Stimulated activated CD4-positive, alpha-beta T cell treated with anti-CD3 and anti-CD28 coated beads, Interleukin-1b, Interleukin-23, amount 100 ng/mL, for 24 hours (primary cell): Measurements from ENCODE around the gene ARIH1.
A peak's percentile ranks its signal among the peaks of the same experiment; 100 is the strongest.
"Not testable (repeated sequence)": the region's sequence is repeated elsewhere in the genome, so short reads cannot be mapped to it uniquely, and the experiment has no call there.

Source experiments
- DNase-seq, 4 experiments: peaks; one replicate each; pipeline ENCODE4 v3.0.0-alpha.2; 2020; ENCODE audit warnings: low read depth in 4 of 4, low spot score in 1 of 4

Gene ARIH1, protein sequence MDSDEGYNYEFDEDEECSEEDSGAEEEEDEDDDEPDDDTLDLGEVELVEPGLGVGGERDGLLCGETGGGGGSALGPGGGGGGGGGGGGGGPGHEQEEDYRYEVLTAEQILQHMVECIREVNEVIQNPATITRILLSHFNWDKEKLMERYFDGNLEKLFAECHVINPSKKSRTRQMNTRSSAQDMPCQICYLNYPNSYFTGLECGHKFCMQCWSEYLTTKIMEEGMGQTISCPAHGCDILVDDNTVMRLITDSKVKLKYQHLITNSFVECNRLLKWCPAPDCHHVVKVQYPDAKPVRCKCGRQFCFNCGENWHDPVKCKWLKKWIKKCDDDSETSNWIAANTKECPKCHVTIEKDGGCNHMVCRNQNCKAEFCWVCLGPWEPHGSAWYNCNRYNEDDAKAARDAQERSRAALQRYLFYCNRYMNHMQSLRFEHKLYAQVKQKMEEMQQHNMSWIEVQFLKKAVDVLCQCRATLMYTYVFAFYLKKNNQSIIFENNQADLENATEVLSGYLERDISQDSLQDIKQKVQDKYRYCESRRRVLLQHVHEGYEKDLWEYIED

DNA sequence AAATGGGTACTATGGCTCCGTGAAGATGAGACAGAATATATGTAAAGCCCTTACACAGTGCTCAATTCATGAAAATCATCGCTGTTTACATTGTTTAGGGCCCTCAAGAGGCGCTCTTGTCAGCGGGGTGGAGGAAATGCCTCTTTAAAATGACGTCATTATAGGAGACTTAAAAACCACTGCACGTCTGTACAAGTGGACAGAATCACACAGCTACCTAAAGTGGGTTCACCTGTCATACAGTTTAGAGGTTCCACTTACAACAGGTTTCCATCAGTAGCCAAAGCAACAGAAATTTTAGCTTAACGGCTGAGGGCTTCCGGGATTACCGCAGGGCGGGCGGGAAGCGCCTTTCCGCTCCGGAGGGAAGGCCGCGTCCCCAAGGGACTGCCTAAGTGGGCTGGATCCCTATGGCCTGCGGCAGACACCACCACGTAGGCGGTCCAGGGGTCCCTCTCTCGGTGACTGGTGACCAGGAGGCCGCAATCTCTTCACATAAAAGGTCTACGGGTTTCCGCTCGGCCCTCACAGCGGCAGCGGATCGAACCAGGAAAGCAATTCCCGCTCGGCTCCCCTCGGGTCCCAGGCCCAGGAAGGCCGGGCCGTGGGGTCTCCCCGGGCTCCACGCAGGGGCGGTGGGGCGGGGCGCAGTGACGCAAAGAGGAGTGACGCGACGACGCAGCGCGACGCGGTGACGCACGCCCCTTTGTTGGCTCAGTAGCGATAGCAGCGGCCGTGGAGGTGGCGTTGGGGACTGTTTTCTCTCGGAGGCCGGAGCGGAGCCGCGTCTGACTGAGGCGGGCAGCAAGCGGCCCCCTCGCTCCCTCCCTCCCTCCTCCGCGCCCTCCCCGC is at the start of gene ARIH1:
Gene ARIH1, plus strand, starts transcription at position 717 of the 852 bp plus-strand sequence. CDS start 310 bp downstream, outside the sequence.
- DNase-seq: peak; percentile 85 to 93 (median 90)

- no peak for DNase-seq
These were observed 47.4 kb upstream of the ARIH1 start for GRCh38 chr15:72426753-72427152.

DNA sequence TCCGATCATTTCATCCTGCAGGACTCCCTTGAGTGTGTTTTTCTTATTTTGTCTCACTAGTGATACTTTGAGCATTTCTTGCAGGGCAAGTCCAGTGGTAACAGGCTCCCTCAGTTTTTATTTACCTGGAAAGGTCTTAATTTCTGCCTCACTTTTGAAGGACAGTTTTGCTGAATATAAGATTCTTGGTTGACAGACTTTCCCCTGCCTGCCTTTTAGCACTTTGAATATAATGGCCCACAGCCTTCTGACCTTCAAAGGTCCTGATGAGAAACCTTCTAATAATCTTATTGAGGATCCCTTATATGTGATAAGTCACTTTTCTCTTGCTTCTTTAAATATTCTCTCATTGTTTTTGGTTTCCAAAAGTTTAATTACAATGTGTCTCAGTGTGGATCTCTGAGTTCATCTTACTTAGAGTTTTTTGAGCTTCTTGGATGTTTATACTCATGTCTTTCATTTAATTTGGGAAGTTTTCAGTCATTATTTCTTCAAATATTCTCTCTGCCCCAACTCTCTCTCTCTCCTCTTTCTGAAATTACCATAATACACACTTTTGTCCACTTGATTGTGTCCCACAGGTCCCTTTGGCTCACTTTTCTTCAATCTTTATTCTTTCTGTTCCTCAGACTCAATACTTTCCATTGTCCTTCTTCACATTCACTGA is 36.3 kb upstream of the ARIH1 start:
- no peak for DNase-seq

DNA sequence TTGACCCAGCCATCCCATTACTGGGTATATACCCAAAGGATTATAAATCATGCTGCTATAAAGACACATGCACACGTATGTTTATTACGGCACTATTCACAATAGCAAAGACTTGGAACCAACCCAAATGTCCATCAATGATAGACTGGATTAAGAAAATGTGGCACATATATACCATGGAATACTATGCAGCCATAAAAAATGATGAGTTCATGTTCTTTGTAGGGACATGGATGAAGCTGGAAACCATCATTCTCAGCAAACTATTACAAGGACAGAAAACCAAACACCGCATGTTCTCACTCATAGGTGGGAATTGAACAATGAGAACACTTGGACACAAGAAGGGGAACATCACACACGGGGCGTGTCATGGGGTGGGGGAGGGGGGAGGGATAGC is 31.3 kb upstream of the ARIH1 start:
- not testable (repeated sequence) for DNase-seq

DNA sequence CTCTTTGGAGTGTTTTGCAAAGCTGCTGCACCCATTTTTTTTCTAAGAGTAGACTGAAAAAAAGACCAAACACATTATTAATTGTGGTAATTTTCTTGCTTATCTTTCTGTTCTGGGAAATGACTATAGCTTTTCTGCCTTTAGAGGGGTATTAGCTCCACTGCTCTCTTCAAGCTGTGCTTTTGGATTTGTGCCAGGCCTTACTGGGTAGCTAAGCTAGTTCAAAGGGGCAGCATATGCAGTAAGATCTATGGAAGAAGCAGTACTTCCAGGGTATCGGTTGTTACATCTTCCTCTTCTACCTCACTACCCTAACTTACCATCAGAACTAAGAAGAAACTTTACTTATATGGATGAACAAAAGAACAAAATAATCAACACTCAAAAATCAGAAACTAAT is 28.7 kb upstream of the ARIH1 start:
- DNase-seq: no peak

DNA sequence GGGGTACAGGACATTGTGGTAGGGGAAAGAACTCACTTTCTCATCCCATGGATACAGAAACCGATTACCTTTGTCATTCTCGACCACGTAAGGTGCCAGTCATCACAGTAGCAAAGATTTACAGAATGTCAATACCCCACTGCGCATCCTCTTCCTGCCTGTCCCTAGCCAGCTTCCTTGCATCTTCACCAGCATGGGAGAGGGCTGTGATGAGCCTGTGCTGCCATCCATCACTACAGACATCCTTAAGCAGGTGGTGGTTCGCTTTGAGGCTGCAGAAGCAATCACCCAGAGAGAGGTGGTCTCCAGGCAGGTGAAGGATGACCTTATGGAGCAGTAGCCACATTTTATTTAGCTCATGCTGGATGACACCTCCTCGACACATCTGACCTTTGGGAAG is 23.3 kb upstream of the ARIH1 start:
- DNase-seq: no peak

DNA sequence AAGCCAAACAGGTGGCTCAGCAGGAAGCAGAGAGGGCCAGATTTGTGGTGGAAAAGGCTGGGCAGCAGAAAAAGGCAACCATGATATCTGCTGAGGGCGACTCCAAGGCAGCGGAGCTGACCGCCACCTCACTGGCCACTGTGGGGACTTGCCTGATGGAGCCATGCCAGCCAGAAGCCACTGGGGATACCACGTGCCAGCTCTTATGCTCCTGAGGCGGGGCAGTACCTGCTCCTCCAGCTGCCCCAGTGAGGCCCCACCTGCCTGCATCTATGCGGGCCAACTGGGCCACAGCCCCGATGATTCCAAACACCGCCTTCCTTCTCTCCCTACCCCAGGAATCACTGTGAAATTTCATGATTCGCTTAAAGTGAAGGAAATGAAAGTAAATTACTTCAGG is 22.9 kb upstream of the ARIH1 start:
- DNase-seq: no peak

GRCh38 chr15:72456684-72457083 is 17.4 kb upstream of the ARIH1 start:
- DNase-seq: no peak

DNA sequence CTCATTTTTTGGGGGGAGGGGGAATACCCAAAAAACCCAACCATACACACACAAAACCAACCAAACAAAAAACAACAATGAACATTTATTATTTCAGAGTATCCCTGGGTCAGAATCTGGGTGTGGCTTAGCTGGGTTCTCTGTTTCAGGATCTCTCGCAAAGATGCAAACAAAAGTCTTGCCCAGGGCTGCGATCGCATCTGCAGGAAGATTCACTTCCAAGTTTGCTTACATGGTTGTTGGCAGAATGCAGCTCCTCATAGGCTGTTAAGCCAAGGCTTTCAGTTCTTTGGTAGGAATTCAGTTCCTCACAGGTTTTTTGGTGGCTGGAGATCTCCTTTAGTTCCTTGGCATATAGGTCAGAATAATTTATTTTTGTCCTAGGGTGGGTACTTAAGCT is 13.7 kb upstream of the ARIH1 start:
- DNase-seq: no peak

DNA sequence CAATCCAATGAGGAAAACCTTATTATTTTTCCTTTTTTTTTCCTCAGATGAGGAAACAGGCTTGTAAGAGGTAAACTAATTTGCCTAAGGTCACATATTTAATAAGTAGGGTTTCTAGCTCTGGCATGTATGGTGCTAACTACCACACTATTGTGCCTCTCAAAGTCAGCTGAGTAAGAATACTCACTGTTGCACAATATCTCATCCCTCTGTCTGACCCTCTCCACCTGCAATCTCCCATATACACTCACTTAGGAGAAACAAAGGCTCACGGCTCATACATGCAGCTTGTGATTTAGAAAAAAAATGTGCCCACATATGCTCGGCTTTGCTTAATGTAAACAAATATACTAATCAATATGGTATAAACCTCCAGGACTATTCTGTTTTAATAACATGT is 10.4 kb upstream of the ARIH1 start:
- no peak for DNase-seq

DNA sequence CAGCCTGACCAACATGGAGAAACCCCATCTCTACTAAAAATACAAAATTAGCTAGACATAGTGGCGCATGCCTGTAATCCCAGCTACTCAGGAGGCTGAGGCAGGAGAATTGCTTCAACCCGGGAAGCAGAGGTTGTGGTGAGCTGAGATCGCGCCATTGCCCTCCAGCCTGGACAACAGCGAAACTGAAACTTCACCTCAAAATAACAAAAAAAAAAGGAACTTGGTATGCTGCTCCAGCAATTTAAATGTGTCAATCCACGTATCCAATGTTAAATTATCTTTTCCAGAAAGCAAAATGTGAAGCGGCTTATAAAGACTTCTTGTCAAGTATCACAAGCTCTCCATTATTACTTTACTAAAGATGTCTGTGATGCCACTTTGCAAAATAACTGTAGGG is 9.9 kb upstream of the ARIH1 start:
- no peak for DNase-seq

GRCh38 chr15:72468103-72468502 is 6.0 kb upstream of the ARIH1 start:
- DNase-seq: no peak

- no peak for DNase-seq
These were observed 1.0 kb upstream of the ARIH1 start for GRCh38 chr15:72472992-72473610.

- peak in 2 of 4 experiments; percentile 19 to 25 for DNase-seq
These were observed 359 bp downstream of the ARIH1 start for GRCh38 chr15:72474466-72474911.

DNA sequence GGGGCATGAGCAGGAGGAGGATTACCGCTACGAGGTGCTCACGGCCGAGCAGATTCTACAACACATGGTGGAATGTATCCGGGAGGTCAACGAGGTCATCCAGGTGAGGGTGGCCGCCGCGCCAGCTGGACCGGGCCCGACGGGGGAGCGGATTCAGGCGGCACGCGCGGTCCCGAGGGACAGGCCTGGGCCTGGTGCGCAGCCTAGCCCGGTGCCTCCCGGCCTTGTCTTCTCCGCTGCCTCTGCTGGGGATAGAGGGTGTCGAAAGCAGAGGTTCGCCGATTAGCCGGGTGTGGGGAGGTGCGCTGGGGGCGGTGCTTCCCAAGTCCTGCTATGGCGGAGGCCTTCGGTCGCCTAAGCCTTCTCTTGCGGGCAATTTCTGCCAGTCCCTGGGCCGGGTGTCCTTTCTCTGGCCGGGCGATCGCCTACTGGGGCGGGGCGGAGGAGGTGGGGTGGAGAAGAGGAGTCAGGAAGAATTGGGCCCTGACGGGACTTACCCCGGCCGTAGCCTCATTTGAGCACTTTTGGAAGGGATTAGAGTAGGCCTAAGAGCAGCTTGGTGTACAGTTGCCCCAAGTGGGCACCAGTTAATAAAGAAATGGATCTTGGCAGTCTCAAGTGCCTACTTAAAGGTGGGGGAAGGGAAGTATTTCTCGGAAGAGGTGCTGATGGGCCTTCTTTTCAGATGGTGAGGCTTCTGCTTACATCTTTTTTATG is 940 bp downstream of the ARIH1 start:
- peak; percentile 53 to 67 (median 62) for DNase-seq

DNA sequence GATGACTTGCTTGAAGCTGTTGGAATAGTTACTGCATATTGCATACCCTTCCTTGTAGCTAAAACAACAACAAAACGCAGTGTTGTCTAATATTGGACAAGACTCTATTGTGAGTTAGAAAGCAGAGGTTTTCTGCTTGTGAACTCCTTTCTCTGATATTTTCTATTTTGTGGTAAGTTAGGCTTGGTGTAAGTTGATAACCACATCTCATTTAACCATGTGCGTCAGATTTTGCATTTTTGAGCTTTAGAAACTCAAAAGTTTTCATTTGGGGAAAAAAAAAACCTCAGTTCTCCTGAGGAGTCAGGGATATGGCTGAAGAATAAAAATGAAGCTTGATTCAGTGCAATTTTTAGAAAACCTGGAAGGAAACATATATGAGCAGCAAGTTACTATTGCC is 1.5 kb downstream of the ARIH1 start:
- DNase-seq: no peak

DNA sequence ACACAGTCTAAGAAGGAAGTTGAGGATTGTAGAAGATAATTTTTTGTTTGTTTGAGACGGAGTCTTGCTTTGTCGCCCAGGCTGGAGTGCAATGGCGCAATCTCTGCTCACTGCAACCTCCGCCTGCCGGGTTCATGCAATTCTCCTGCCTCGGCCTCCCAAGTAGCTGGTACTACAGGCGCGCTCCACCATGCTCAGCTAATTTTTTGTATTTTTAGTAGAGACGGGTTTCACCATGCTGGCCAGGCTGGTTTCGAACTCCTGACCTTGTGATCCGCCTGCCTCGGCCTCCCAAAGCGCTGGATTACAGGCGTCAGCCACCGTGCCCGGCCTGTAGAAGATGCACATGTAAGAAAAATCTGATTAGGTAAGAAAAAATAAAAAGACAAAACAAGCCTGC is 2.2 kb downstream of the ARIH1 start:
- DNase-seq: not testable (repeated sequence)

DNA sequence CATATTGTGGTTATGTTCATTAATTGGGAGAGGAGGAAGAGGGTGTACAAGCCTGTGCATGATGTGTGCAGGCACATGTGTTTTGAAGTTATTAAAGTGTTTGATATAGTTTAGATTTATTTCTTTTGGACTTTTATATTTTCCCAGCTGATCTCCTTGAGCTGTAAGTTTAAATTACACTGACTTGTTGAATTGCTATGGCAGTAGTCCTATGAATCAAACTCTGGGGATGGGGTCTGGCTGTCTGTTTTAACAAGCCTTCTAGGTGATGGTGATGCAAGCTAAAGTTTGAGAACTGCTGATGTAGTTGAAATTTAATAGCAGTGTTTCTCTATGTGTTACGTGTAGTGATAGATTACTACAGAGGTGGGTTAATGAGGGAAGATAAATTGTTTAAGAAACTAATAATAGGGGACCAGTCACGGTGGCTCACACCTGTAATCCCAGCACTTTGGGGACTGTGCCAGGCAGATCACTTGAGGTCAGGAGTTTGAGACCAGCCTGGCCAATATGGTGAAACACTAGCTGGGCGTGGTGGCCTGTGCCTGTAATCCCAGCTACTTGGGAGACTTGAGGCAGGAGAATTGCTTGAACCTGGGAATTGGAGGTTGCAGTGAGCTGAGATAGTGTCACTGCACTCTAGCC is 7.0 kb downstream of the ARIH1 start:
- no peak for DNase-seq

DNA sequence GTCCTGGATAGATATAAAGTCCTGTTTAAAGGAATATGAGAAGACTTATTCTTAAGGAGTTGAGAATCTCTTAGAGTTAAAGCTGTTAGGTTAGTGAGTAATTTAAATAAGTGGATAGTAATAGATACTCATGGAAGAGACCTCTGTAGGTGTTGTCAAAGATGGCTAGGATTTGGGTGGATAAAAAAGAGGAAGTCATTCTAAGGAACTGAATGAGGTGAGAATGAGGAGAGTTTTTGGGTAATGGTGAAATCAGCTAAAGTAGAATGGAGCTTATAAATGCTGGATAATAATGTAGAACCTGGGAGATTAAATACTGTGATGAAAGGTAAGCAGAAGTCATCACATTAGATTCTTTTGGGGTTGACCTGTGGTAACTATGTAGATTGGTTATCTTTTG is 8.1 kb downstream of the ARIH1 start:
- DNase-seq: no peak

DNA sequence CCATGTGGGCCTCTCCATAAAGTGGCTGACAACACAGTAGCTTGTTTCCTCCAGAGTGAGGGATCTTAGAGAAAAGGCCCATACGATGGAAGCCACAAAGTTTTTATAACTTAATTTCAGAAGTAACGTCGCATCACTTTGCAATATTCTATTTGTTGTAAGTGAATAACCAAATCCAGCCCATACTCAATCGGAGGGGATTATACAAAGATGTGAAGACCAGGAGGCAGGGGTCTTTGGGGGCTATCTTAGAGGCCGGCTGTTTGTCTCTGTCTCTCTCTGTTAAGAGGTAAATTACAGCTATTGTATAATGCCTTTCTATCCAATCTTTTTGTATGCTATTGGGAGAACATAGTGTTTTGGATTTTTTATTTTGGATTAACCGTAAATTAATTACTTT is 9.1 kb downstream of the ARIH1 start:
- DNase-seq: no peak
